Duodenal mucosa (tissue), 2 donors: ENCODE data around the gene LYPD6.

Source experiments
- H3K27ac ChIP-seq: one replicate; pipeline ENCODE4 v1.7.0; 2013; ENCODE audit warnings: low read depth, low read length
- H3K27me3 ChIP-seq, 2 donors: one replicate each; pipeline ENCODE4 v1.7.0; 2013; ENCODE audit warnings: low read length in 2 of 2, control low read depth in 1 of 2; ENCODE audit not compliant: insufficient read depth in 2 of 2, control insufficient read depth in 1 of 2
- H3K36me3 ChIP-seq, 2 donors: one replicate each; pipeline ENCODE4 v1.7.0; 2013; ENCODE audit warnings: low read length in 2 of 2, control low read depth in 1 of 2; ENCODE audit not compliant: insufficient read depth in 2 of 2, control insufficient read depth in 1 of 2
- H3K4me1 ChIP-seq, 2 donors: one replicate each; pipeline ENCODE4 v1.7.0; 2013; ENCODE audit warnings: low read length in 2 of 2, control low read depth in 1 of 2; ENCODE audit not compliant: insufficient read depth in 2 of 2, control insufficient read depth in 1 of 2
- H3K4me3 ChIP-seq, 2 donors: one replicate each; pipeline ENCODE4 v1.7.0; 2013; ENCODE audit warnings: low read length in 2 of 2, low read depth in 1 of 2
- H3K9ac ChIP-seq, 2 donors: one replicate each; pipeline ENCODE4 v1.7.0; 2013; ENCODE audit warnings: low read length in 2 of 2, low read depth in 1 of 2
- H3K9me3 ChIP-seq, 2 donors: one replicate each; pipeline ENCODE4 v1.7.0; 2013; ENCODE audit warnings: low read length in 2 of 2, control low read depth in 1 of 2; ENCODE audit not compliant: control insufficient read depth in 1 of 2

The LYPD6 gene

DNA sequence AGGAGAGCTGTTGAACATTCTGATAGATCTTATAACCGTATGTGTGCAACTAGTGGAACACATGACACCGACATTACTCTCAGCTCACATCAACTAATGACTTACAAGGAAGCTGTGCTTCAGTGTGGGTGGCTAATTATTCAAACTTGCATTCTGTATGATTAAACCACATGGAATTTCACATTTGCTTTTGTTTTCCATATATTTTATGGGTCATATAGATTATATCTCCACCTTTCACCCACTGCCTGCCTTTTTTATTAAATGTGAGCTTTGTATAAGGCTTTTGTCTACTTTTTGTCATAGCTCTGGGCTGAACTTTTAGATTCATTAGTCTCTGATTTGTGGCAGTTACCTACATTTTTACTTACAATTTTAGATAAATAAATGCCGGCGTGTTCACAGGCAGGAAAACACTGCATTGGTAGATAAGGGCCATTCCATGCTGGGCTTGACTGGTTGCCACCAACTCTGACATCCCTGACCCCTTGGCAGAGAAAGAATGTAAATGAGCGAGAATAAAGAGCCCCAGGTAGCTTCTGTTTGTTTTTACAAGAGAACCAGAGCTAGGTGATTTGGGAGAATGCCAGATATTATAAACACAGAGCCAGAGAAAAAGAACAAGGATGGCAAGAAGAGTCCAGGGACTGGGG lies 35.7 kb downstream of the LYPD6 start:
- no peak overlapping the region for H3K9ac ChIP-seq
- no peaks in the 10 kb centered on the region for H3K27me3 ChIP-seq
- H3K4me1 ChIP-seq = peaks cover 3 to 10% of the 10 kb centered on the region in 2 donors
- H3K27ac ChIP-seq = no peak overlapping the region
- no peaks in the 10 kb centered on the region for H3K36me3 ChIP-seq
- no peak overlapping the region for H3K4me3 ChIP-seq
- no peaks in the 10 kb centered on the region for H3K9me3 ChIP-seq

- no peaks in the 10 kb centered on the region for H3K9me3 ChIP-seq
These were observed 39.8 kb downstream of the LYPD6 start for GRCh38 chr2:149370061-149370775.

GRCh38 chr2:149371476-149371875 lies 41.1 kb downstream of the LYPD6 start:
- Histone ChIP-seq H3K9ac (no peak overlapping the region), H3K27me3 (no peaks in the 10 kb centered on the region), H3K9me3 (no peaks in the 10 kb centered on the region), H3K36me3 (no peaks in the 10 kb centered on the region), H3K4me1 (peaks cover 0 to under 1% of the 10 kb centered on the region in 2 donors), H3K4me3 (no peak overlapping the region), H3K27ac (no peak overlapping the region)

More at GRCh38 chr2:149370061-149370775, 39.8 kb downstream of the LYPD6 start:
- H3K4me3 ChIP-seq = no peak overlapping the region
- no peaks in the 10 kb centered on the region for H3K27me3 ChIP-seq
- H3K36me3 ChIP-seq = no peaks in the 10 kb centered on the region
- peaks cover 3 to 10% of the 10 kb centered on the region in 2 donors for H3K4me1 ChIP-seq
- no peak overlapping the region for H3K9ac ChIP-seq
- H3K27ac ChIP-seq = no peak overlapping the region

- H3K27ac ChIP-seq = no peak overlapping the region
- no peaks in the 10 kb centered on the region for H3K4me1 ChIP-seq
- no peaks in the 10 kb centered on the region for H3K9me3 ChIP-seq
- H3K27me3 ChIP-seq = no peaks in the 10 kb centered on the region
- H3K36me3 ChIP-seq = no peaks in the 10 kb centered on the region
- H3K4me3 ChIP-seq = no peak overlapping the region
- no peak overlapping the region for H3K9ac ChIP-seq
These were observed 45.5 kb downstream of the LYPD6 start for GRCh38 chr2:149375801-149376361.

- Histone ChIP-seq H3K27me3 (no peaks in the 10 kb centered on the region), H3K4me3 (no peak overlapping the region), H3K9me3 (no peaks in the 10 kb centered on the region), H3K36me3 (no peaks in the 10 kb centered on the region), H3K9ac (no peak overlapping the region), H3K27ac (no peak overlapping the region), H3K4me1 (no peaks in the 10 kb centered on the region)
These were observed 49.8 kb downstream of the LYPD6 start for GRCh38 chr2:149380205-149380604.

DNA sequence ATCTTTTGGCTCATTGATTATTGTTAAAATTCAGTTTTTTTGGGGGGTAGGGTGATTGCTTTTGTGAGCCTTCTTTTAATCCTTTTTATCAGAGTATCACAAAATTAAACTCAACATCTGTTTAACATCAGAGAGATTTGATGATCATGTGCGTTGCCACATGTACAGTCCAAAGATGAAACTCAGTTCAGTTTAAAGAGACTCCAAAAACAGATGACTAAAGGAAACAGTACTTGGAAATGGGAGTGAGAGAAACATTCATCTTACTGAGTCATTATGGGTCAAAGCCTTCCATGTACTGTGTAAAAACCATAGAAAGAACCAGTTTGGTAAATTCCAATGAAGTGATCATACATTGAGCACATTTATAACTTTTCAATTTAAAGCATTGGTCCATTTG lies 53.0 kb downstream of the LYPD6 start:
- Histone ChIP-seq H3K36me3 (no peaks in the 10 kb centered on the region), H3K9ac (no peak overlapping the region), H3K27ac (no peak overlapping the region), H3K9me3 (no peaks in the 10 kb centered on the region), H3K27me3 (no peaks in the 10 kb centered on the region), H3K4me1 (no peaks in the 10 kb centered on the region), H3K4me3 (no peak overlapping the region)

DNA sequence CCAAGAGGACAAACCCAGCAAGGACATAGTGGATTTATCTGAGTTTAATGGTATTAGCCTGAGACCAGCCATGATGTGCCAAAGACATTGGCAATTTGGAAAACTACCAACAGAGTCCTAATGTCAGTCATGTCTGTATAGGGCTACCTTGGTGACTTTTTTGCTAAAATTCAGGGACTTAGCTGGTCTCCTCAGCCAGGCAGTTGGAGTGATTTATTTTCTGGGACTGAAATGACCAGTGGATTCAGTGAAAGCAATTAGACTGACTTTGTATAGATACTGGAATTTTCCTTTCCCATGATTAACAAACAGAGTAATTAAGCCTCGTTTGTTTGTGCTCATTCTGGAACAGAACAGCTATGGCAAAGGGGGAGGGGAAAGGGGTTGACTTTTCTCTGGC lies 55.0 kb downstream of the LYPD6 start:
- Histone ChIP-seq H3K36me3 (no peaks in the 10 kb centered on the region), H3K27ac (no peak overlapping the region), H3K27me3 (no peaks in the 10 kb centered on the region), H3K9me3 (no peaks in the 10 kb centered on the region), H3K4me3 (no peak overlapping the region), H3K9ac (no peak overlapping the region), H3K4me1 (no peaks in the 10 kb centered on the region)

- Histone ChIP-seq H3K9ac (no peak overlapping the region), H3K4me1 (no peaks in the 10 kb centered on the region), H3K36me3 (no peaks in the 10 kb centered on the region), H3K4me3 (no peak overlapping the region), H3K27me3 (no peaks in the 10 kb centered on the region), H3K9me3 (no peaks in the 10 kb centered on the region), H3K27ac (no peak overlapping the region)
These were observed 57.0 kb downstream of the LYPD6 start for GRCh38 chr2:149387411-149387810.

DNA sequence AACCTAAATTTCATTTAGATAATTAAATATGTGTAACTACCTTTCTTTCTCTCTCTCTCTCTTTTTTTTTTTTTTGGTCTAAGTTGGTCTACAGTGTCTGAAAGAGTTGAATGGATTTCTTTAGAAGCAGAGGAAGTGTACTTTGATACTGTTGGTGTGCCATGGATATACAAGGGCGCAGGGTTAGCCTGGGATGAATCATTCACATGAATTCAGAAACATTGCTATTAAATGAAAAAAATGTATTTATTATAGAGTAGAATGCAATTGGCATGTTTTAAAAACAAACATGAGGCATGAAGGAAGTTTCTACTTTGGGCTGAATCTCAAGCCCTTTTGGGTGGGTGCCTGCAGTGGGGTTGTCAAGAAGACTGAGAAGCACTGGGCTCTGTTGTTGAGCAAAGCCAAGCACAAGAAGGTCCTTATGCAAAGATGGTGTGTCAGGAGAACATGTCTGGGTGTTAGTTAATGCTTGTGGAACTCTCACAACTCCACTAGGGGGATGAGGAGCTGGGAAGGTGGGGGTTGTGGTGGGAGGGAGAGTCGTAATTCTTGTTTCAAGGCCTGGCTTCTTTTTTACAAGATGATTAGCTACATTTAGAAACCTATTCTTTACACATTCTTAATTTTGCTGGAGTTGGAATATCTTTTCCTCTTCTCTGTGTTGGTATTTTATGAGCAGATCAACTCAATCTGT lies 57.9 kb downstream of the LYPD6 start:
- H3K4me3 ChIP-seq = no peak overlapping the region
- H3K27ac ChIP-seq = no peak overlapping the region
- H3K36me3 ChIP-seq = no peaks in the 10 kb centered on the region
- no peaks in the 10 kb centered on the region for H3K9me3 ChIP-seq
- no peaks in the 10 kb centered on the region for H3K27me3 ChIP-seq
- H3K4me1 ChIP-seq = no peaks in the 10 kb centered on the region
- H3K9ac ChIP-seq = no peak overlapping the region
